ENCODE measurements around the gene ANKH.

GRCh38 chr5:14914623-14915260 is 43.2 kb upstream of the ANKH start:
- TF ChIP-seq CTCF (conservative IDR thresholded peaks at IDR 0.05 in 1 of 2, IDR thresholded peaks at IDR 0.05 in 1 of 2; ENCODE audit: extremely low read depth in 1 of 2, insufficient read depth in 1 of 2, low read depth in 1 of 2, low read length in 2 of 2) (no peak), EZH2 (IDR thresholded peaks at IDR 0.05; ENCODE audit: borderline replicate concordance, low read length) (no peak)
